SU-DHL-6 (cell line): ENCODE results near the gene CYBA.

Source experiments
- H2AFZ ChIP-seq: fragments of 200-600 bp; sonication (generic); 2 replicates; pipeline ENCODE4 v1.6.1; 2014; ENCODE audit warnings: low read depth, mild to moderate bottlenecking, moderate library complexity, mixed read lengths, antibody characterized with exemption, low read length; ENCODE audit not compliant: severe bottlenecking
- H3F3A ChIP-seq: fragments of 200-600 bp; shearing (Covaris generic); 2 replicates; pipeline ENCODE4 v1.6.0; 2016; ENCODE audit warnings: antibody characterized with exemption, mild to moderate bottlenecking; ENCODE audit not compliant: insufficient read depth
- H3K27ac ChIP-seq: fragments of 200-600 bp; sonication (generic); 2 replicates; pipeline ENCODE4 v1.5.1; 2016; ENCODE audit warnings: low read depth, mild to moderate bottlenecking, low read length, moderate library complexity, mixed read lengths
- H3K27me3 ChIP-seq: fragments of 200-600 bp; sonication (generic), shearing (Covaris generic); 2 replicates; pipeline ENCODE4 v1.6.0; 2014; ENCODE audit warnings: mild to moderate bottlenecking, low read length
- H3K36me3 ChIP-seq: fragments of 200-600 bp; sonication (generic); 2 replicates; pipeline ENCODE4 v1.6.1; 2014; ENCODE audit warnings: mild to moderate bottlenecking, low read length, mixed read lengths
- H3K4me2 ChIP-seq: fragments of 300-600, 200-600 bp; shearing (Covaris generic), sonication (generic); 2 replicates; pipeline ENCODE4 v1.6.0; 2014; ENCODE audit warnings: low read length, low read depth, mild to moderate bottlenecking; ENCODE audit not compliant: poor library complexity, severe bottlenecking
- H3K4me3 ChIP-seq: fragments of 200-600 bp; sonication (generic); 2 replicates; pipeline ENCODE4 v1.5.1; 2014; ENCODE audit warnings: antibody characterized with exemption, low read length, mild to moderate bottlenecking, mixed read lengths; ENCODE audit not compliant: insufficient read depth, poor library complexity, severe bottlenecking
- H3K79me2 ChIP-seq: fragments of 200-600 bp; sonication (generic); 2 replicates; pipeline ENCODE4 v1.6.1; 2014; ENCODE audit warnings: mild to moderate bottlenecking, low read length, moderate library complexity; ENCODE audit not compliant: insufficient read depth
- H3K9ac ChIP-seq: fragments of 200-600 bp; sonication (generic); 2 replicates; pipeline ENCODE4 v1.7.0; 2014; ENCODE audit warnings: mild to moderate bottlenecking, low read length
- H3K9me2 ChIP-seq: fragments of 200-600 bp; sonication (generic); replicated peaks from 2 replicates; pipeline ENCODE4 v1.6.1; 2014; ENCODE audit warnings: low read length; ENCODE audit not compliant: insufficient read depth
- H3K9me3 ChIP-seq: fragments of 200-600 bp; sonication (generic); 2 replicates; pipeline ENCODE4 v1.6.1; 2014; ENCODE audit warnings: low read length, mixed read lengths; ENCODE audit not compliant: insufficient read depth
- H4K20me1 ChIP-seq: fragments of 200-600 bp; sonication (generic); 2 replicates; pipeline ENCODE4 v1.6.1; 2014; ENCODE audit warnings: low read depth, mild to moderate bottlenecking, antibody characterized with exemption, low read length, moderate library complexity, mixed read lengths
- EZH2phosphoT487 ChIP-seq: fragments of 200-600 bp; sonication (generic), shearing (Covaris generic); conservative IDR thresholded peaks from 2 replicates; pipeline ENCODE4 v1.6.1; 2018; ENCODE audit warnings: mild to moderate bottlenecking, antibody characterized with exemption, low read length, moderate library complexity, mixed read lengths
- TF ChIP-seq, protein P1 (sequence below): fragments of 200-600 bp; sonication (generic); IDR thresholded peaks from one replicate; pipeline ENCODE4 v1.5.1; 2017; ENCODE audit warnings: antibody characterized with exemption, mild to moderate bottlenecking, low read length, moderate library complexity; ENCODE audit not compliant: insufficient read depth, poor library complexity, severe bottlenecking

CYBA gene

DNA sequence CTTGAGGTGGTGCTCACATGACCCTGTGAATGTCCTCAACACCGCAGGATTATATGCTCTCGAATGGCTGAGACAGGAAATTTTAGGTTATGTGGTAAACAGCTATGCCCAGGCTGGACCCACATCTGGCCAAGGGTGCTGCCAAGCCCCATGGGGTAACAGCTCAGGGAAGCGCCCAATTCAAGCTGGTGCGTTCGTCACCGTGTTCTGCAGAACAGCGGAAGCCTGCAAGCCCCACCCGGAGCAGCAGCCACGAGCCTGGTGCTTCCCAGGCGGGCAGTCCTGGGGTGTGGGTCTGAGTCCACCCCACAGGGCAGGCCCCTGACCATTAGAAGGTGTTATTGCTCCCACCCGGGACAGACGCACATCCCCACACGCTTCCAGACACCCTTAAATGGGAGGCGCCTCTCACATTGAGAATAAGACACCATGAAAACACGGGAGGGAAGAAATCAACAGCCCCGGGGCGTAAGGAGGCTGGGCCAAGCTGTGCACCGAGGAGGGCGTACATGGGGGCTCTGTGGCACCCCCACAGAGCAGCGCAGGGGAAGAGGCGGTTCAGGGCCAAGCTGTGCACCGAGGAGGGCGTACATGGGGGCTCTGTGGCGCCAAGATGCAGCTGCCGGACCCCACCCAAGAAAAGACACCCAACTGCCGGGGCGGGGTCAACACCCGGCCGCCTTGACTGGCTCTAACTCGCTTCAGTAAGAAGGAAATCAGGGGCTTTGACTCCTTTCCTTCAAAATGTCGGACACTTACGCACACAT lies 2.9 kb upstream of the CYBA start:
- Histone ChIP-seq H3K9me3 (no peaks in the 10 kb centered on the region), H3K36me3 (no peaks in the 10 kb centered on the region), H3K27ac (no peak overlapping the region)

GRCh38 chr16:88653101-88653500 lies 2.2 kb upstream of the CYBA start:
- Histone ChIP-seq H3K27ac (no peak overlapping the region), H4K20me1 (peaks cover 12% of the 10 kb centered on the region; the same call in 1 of the 2 replicates), H3K9ac (no peak overlapping the region), H3K27me3 (no peaks in the 10 kb centered on the region), H3K9me3 (no peaks in the 10 kb centered on the region), H3K4me3 (no peak overlapping the region), H3K79me2 (peaks cover 25% of the 10 kb centered on the region), H3F3A (no peaks in the 10 kb centered on the region), H3K36me3 (no peaks in the 10 kb centered on the region), H3K4me2 (no peak overlapping the region), H2AFZ (no peak overlapping the region), H3K9me2 (no peaks in the 10 kb centered on the region)
- TF ChIP-seq, protein P1, sequence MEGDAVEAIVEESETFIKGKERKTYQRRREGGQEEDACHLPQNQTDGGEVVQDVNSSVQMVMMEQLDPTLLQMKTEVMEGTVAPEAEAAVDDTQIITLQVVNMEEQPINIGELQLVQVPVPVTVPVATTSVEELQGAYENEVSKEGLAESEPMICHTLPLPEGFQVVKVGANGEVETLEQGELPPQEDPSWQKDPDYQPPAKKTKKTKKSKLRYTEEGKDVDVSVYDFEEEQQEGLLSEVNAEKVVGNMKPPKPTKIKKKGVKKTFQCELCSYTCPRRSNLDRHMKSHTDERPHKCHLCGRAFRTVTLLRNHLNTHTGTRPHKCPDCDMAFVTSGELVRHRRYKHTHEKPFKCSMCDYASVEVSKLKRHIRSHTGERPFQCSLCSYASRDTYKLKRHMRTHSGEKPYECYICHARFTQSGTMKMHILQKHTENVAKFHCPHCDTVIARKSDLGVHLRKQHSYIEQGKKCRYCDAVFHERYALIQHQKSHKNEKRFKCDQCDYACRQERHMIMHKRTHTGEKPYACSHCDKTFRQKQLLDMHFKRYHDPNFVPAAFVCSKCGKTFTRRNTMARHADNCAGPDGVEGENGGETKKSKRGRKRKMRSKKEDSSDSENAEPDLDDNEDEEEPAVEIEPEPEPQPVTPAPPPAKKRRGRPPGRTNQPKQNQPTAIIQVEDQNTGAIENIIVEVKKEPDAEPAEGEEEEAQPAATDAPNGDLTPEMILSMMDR, result no peak
- TF ChIP-seq EZH2phosphoT487, result no peak

More for the DNA sequence above, 2.9 kb upstream of the CYBA start:
- Histone ChIP-seq H3F3A (no peaks in the 10 kb centered on the region), H2AFZ (no peak overlapping the region), H3K4me3 (no peak overlapping the region), H3K4me2 (no peak overlapping the region), H4K20me1 (peaks cover 12% of the 10 kb centered on the region; the same call in 1 of the 2 replicates), H3K9me2 (no peaks in the 10 kb centered on the region), H3K27me3 (no peaks in the 10 kb centered on the region), H3K9ac (no peak overlapping the region), H3K79me2 (peaks cover 21% of the 10 kb centered on the region)
- TF ChIP-seq, protein P1, result no peak

- TF ChIP-seq, protein P1, result no peak
- TF ChIP-seq EZH2phosphoT487, result no peak
- no peaks in the 10 kb centered on the region for H3K9me2 ChIP-seq
- peaks cover 26% of the 10 kb centered on the region for H3K79me2 ChIP-seq
- no peaks in the 10 kb centered on the region for H3F3A ChIP-seq
- no peak overlapping the region for H2AFZ ChIP-seq
- peaks cover 12% of the 10 kb centered on the region; the same call in 1 of the 2 replicates for H4K20me1 ChIP-seq
- H3K27me3 ChIP-seq, result no peaks in the 10 kb centered on the region
- no peak overlapping the region for H3K27ac ChIP-seq
- H3K9ac ChIP-seq, result no peak overlapping the region
- no peak overlapping the region for H3K4me3 ChIP-seq
- H3K36me3 ChIP-seq, result no peaks in the 10 kb centered on the region
- H3K4me2 ChIP-seq, result no peak overlapping the region
- H3K9me3 ChIP-seq, result no peaks in the 10 kb centered on the region
These were observed 1.9 kb upstream of the CYBA start for GRCh38 chr16:88652762-88653063.
